Karpas-422 (cell line): ENCODE measurements around the gene TRABD. TPM values are rescaled to one million over a fixed set of nuclear protein-coding genes. Genes with fewer than 3 reads are reported as not detected.

ENCODE experiments used
- DNase-seq: peaks from one replicate; pipeline ENCODE4 v3.0.0-alpha.2; 2015
- H2AFZ ChIP-seq: fragments of 200-600 bp; sonication (generic); 2 replicates; pipeline ENCODE4 v1.6.1; 2014; ENCODE audit warnings: antibody characterized with exemption, low read length, mixed read lengths
- H3K27ac ChIP-seq: fragments of 200-600 bp; sonication (generic); 2 replicates; pipeline ENCODE4 v1.5.1; 2014; ENCODE audit warnings: mild to moderate bottlenecking, low read length, moderate library complexity
- H3K27me3 ChIP-seq: fragments of 200-600 bp; sonication (generic); 2 replicates; pipeline ENCODE4 v1.6.1; 2014; ENCODE audit warnings: low read length, mixed read lengths
- H3K36me3 ChIP-seq: fragments of 200-600 bp; sonication (generic); 2 replicates; pipeline ENCODE4 v1.6.1; 2014; ENCODE audit warnings: low read length, mixed read lengths; ENCODE audit not compliant: insufficient read depth
- H3K4me1 ChIP-seq: fragments of 200-600 bp; sonication (generic); 2 replicates; pipeline ENCODE4 v1.6.1; 2014; ENCODE audit warnings: mild to moderate bottlenecking, low read length, mixed read lengths
- H3K4me2 ChIP-seq: fragments of 200-600 bp; sonication (generic); 2 replicates; pipeline ENCODE4 v1.6.1; 2014; ENCODE audit warnings: low read length, low read depth, mild to moderate bottlenecking; ENCODE audit not compliant: poor library complexity, severe bottlenecking
- H3K4me3 ChIP-seq: fragments of 200-600 bp; sonication (generic); 2 replicates; pipeline ENCODE4 v1.5.1; 2014; ENCODE audit warnings: mild to moderate bottlenecking, antibody characterized with exemption, low read length, mixed read lengths
- H3K79me2 ChIP-seq: fragments of 200-600 bp; sonication (generic); 2 replicates; pipeline ENCODE4 v1.6.1; 2014; ENCODE audit warnings: mild to moderate bottlenecking, low read length, mixed read lengths
- H3K9ac ChIP-seq: fragments of 200-600 bp; sonication (generic); 2 replicates; pipeline ENCODE4 v1.6.0; 2014; ENCODE audit warnings: low read length
- H3K9me2 ChIP-seq: fragments of 200-600 bp; sonication (generic), shearing (Covaris generic); replicated peaks from 2 replicates; pipeline ENCODE4 v1.6.0; 2014; ENCODE audit warnings: mild to moderate bottlenecking, low read length, moderate library complexity; ENCODE audit not compliant: insufficient read depth
- H3K9me3 ChIP-seq: fragments of 300-700, 200-600 bp; sonication (generic); 2 replicates; pipeline ENCODE4 v1.6.1; 2014; ENCODE audit warnings: low read length, mixed read lengths
- H4K20me1 ChIP-seq: fragments of 200-600 bp; sonication (generic); 2 replicates; pipeline ENCODE4 v1.6.1; 2014; ENCODE audit warnings: mild to moderate bottlenecking, antibody characterized with exemption, low read length, low read depth; ENCODE audit not compliant: insufficient read depth
- total RNA-seq: library from RNA; depleted of rRNA; stranded (reverse); fragments of >200 nt; shearing (Covaris generic); gene quantifications from 2 replicates; pipeline ENCODE4 v1.2.3, GENCODE V29; 2014; ENCODE audit warnings: low replicate concordance

Gene TRABD
- total RNA-seq, 1 experiment from 2014 or later = 46.7 TPM

GRCh38 chr22:50148991-50149721 is 36.6 kb upstream of the TRABD start:
- Histone ChIP-seq H3K4me2 (no peak overlapping the region), H3K4me3 (no peak overlapping the region), H3K9ac (no peak overlapping the region), H3K9me2 (no peaks in the 10 kb centered on the region), H4K20me1 (no peaks in the 10 kb centered on the region), H3K9me3 (no peaks in the 10 kb centered on the region), H3K4me1 (peaks cover 11% of the 10 kb centered on the region), H2AFZ (no peak overlapping the region), H3K36me3 (no peaks in the 10 kb centered on the region), H3K79me2 (no peaks in the 10 kb centered on the region), H3K27me3 (no peaks in the 10 kb centered on the region), H3K27ac (no peak overlapping the region)
- DNase-seq = peak; percentile 92

DNA sequence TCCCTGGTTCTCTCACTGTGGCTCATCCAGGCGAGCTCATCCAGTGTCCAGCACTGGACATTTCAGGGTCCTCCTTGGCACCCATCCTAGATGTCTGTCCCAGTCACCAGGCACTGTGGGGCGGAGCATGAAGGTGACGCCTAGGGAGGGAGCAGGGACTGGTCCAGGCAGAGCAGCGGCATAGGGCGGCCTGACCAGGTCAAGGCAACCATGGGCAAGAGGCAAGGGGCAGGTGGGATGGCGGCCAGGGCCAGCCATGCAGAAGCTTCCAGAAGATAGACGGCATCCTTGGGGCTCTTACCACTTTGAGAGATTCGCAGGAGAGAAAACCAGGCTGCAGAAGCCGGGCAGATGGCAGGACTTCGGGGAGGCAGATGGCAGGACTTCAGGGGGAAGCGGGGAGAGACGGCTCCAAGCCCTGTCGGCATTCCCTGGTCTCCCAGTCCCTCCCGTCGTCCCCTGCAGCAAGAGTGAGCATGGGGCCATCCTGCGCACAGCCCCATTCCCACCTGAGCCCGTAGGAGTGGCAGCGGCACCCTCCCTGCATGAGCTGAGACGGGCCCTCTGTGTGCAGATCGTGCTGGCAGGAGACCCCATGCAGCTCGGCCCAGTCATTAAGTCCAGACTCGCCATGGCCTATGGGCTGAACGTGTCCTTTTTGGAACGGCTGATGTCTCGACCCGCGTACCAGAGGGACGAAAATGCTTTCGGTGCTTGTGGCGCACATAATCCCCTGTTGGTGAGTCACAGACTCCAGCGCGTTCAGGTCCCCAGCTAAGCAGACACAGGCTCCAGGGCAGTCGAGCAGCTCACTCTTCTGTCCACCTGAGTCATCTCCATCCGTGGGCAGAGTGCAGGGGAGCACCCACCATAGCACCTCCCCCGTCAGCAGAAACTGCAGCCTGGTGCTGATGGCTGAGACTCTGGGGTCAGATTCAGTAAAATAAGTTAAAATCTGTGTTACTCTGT is 35.3 kb upstream of the TRABD start:
- H3K27me3 ChIP-seq = no peaks in the 10 kb centered on the region
- no peak overlapping the region for H2AFZ ChIP-seq
- H3K4me2 ChIP-seq = no peak overlapping the region
- no peak overlapping the region for H3K27ac ChIP-seq
- H3K4me1 ChIP-seq = peaks cover 11% of the 10 kb centered on the region
- H3K9me2 ChIP-seq = no peaks in the 10 kb centered on the region
- H4K20me1 ChIP-seq = no peaks in the 10 kb centered on the region
- DNase-seq = no peak
- H3K4me3 ChIP-seq = no peak overlapping the region
- no peaks in the 10 kb centered on the region for H3K36me3 ChIP-seq
- H3K9me3 ChIP-seq = no peaks in the 10 kb centered on the region
- H3K9ac ChIP-seq = no peak overlapping the region
- H3K79me2 ChIP-seq = no peaks in the 10 kb centered on the region

GRCh38 chr22:50151571-50152537 is 33.9 kb upstream of the TRABD start:
- no peaks in the 10 kb centered on the region for H3K9me2 ChIP-seq
- no peaks in the 10 kb centered on the region for H4K20me1 ChIP-seq
- H3K9me3 ChIP-seq = no peaks in the 10 kb centered on the region
- no peak overlapping the region for H3K4me2 ChIP-seq
- no peaks in the 10 kb centered on the region for H3K27me3 ChIP-seq
- H3K36me3 ChIP-seq = no peaks in the 10 kb centered on the region
- peaks cover 12% of the 10 kb centered on the region for H3K4me1 ChIP-seq
- no peak overlapping the region for H3K27ac ChIP-seq
- no peak for DNase-seq
- no peak overlapping the region for H3K4me3 ChIP-seq
- H2AFZ ChIP-seq = no peak overlapping the region
- H3K9ac ChIP-seq = no peak overlapping the region
- no peaks in the 10 kb centered on the region for H3K79me2 ChIP-seq

DNA sequence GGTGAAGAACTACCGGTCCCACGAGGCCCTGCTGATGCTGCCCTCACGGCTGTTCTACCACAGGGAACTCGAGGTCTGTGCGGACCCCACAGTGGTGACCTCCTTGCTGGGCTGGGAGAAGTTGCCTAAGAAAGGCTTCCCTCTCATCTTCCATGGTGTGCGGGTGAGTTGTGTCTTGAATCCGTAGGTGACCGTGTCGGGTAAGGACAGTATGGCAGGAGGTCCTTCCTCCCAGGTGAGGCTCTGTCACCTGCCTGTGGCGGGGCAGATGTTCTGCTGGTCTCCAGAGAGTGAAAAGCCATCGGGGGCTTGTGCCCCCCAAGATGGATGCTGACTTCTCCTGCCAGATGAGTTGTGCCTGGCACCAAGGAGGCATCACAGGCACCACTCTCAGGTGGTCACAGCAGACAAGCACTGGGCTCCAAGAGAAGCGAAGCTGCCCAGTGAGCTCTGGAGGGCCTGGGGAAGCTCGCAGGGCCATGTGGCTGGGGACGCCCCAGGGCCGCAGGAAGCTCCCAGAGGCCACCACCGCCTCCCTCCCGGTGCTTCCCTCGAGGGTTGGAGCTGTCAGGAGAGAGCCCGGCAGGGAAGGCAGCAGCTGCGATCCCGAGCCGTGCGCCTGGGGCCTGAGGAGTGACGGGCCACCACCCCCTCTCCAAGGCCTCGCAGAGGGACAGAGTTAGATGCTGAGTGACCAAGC is 32.5 kb upstream of the TRABD start:
- Histone ChIP-seq H3K9ac (no peak overlapping the region), H2AFZ (no peak overlapping the region), H3K9me3 (no peaks in the 10 kb centered on the region), H3K79me2 (no peaks in the 10 kb centered on the region), H3K4me3 (no peak overlapping the region), H3K4me2 (no peak overlapping the region), H3K36me3 (no peaks in the 10 kb centered on the region), H4K20me1 (no peaks in the 10 kb centered on the region), H3K27ac (no peak overlapping the region), H3K4me1 (peaks cover 24% of the 10 kb centered on the region), H3K27me3 (no peaks in the 10 kb centered on the region), H3K9me2 (no peaks in the 10 kb centered on the region)
- no peak for DNase-seq

DNA sequence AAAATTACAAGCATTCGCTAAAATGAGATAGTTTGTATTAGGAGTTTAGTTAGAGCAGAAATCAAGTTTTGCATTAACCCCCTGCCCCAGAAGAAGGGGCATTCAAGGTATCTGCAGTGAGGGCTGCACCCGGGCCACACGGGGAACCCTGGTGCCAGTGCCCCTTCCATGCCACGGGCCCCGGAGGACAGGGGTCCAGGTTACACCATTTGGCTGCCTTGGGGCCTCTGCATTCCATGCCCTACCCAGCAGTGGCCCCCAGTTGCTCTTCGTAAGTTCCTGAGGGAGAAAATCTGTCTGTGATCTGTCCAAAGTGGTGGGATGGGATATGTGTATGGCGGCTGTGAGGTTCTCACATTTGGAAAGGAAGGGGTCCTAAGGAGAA is 32.0 kb upstream of the TRABD start:
- H3K4me1 ChIP-seq = peaks cover 29% of the 10 kb centered on the region

GRCh38 chr22:50157709-50158375 is 27.9 kb upstream of the TRABD start:
- no peaks in the 10 kb centered on the region for H4K20me1 ChIP-seq
- H2AFZ ChIP-seq = no peak overlapping the region
- no peaks in the 10 kb centered on the region for H3K9me2 ChIP-seq
- H3K79me2 ChIP-seq = no peaks in the 10 kb centered on the region
- H3K4me2 ChIP-seq = peak overlapping the region; percentile 41
- H3K36me3 ChIP-seq = no peaks in the 10 kb centered on the region
- H3K9me3 ChIP-seq = no peaks in the 10 kb centered on the region
- peaks cover 26% of the 10 kb centered on the region for H3K4me1 ChIP-seq
- H3K27ac ChIP-seq = no peak overlapping the region
- H3K4me3 ChIP-seq = no peak overlapping the region
- H3K27me3 ChIP-seq = no peaks in the 10 kb centered on the region
- DNase-seq = no peak
- H3K9ac ChIP-seq = no peak overlapping the region

More for the DNA sequence above, 32.0 kb upstream of the TRABD start:
- no peaks in the 10 kb centered on the region for H3K27me3 ChIP-seq
- no peak for DNase-seq
- no peak overlapping the region for H3K4me3 ChIP-seq
- H3K79me2 ChIP-seq = no peaks in the 10 kb centered on the region
- no peak overlapping the region for H3K4me2 ChIP-seq
- H3K9me2 ChIP-seq = no peaks in the 10 kb centered on the region
- no peak overlapping the region for H3K27ac ChIP-seq
- no peaks in the 10 kb centered on the region for H3K9me3 ChIP-seq
- H4K20me1 ChIP-seq = no peaks in the 10 kb centered on the region
- H3K9ac ChIP-seq = no peak overlapping the region
- H2AFZ ChIP-seq = no peak overlapping the region
- H3K36me3 ChIP-seq = no peaks in the 10 kb centered on the region

DNA sequence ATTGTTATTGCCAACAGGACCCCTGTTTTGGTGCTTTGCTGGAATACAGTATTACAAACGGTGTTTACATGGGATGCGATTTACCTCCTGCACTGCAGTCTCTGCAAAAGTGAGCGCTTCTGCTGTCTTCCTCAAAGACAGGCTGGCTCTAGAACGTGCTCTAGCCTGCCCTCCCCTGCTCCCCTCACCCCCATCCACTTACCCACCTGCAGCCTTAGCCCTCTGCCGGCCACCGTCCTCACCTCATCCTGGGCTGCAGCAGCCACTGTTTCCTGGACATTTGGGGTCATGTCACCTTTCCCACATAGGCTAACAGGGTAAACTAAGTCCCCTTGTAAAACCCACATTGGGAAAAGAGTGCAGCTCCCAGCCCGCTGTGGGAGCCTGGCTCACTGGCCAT is 24.8 kb upstream of the TRABD start:
- DNase-seq = no peak
- Histone ChIP-seq H4K20me1 (no peaks in the 10 kb centered on the region), H3K36me3 (no peaks in the 10 kb centered on the region), H3K4me1 (peaks cover 26% of the 10 kb centered on the region), H3K4me2 (no peak overlapping the region), H3K4me3 (no peak overlapping the region), H2AFZ (no peak overlapping the region), H3K9me2 (no peaks in the 10 kb centered on the region), H3K9ac (no peak overlapping the region), H3K9me3 (no peaks in the 10 kb centered on the region), H3K27ac (no peak overlapping the region), H3K79me2 (no peaks in the 10 kb centered on the region), H3K27me3 (no peaks in the 10 kb centered on the region)
